DND-41 (cell line): ENCODE measurements around the gene DDR1.

ENCODE experiments used
- ATAC-seq: fragments of 200-7000 bp; cut with Tn5 transposase; 3 replicates; pipeline ENCODE4 v1.9.1; 2021; ENCODE audit warnings: low read depth; ENCODE audit not compliant: insufficient read depth
- DNase-seq: peaks from one replicate; pipeline ENCODE4 v3.0.0-alpha.2; 2020
- H2AFZ ChIP-seq: 2 replicates; pipeline ENCODE4 v1.6.0; 2012; ENCODE audit warnings: low read depth, low read length
- H3K27ac ChIP-seq: 2 replicates; pipeline ENCODE4 v1.5.1; 2012; ENCODE audit warnings: low read length, inconsistent platforms
- H3K27me3 ChIP-seq: fragments of 200-600 bp; sonication (generic); 2 replicates; pipeline ENCODE4 v1.6.0; 2012; ENCODE audit warnings: low read length, mild to moderate bottlenecking, inconsistent platforms; ENCODE audit not compliant: insufficient read depth, poor library complexity
- H3K36me3 ChIP-seq: 2 replicates; pipeline ENCODE4 v1.5.1; 2012; ENCODE audit warnings: low read length, inconsistent platforms; ENCODE audit not compliant: insufficient read depth
- H3K4me1 ChIP-seq: 2 replicates; pipeline ENCODE4 v1.5.1; 2012; ENCODE audit warnings: mild to moderate bottlenecking, low read length; ENCODE audit not compliant: insufficient read depth
- H3K4me2 ChIP-seq: 2 replicates; pipeline ENCODE4 v1.6.0; 2012; ENCODE audit warnings: mild to moderate bottlenecking, moderate library complexity, low read length, inconsistent platforms; ENCODE audit not compliant: insufficient read depth
- H3K4me3 ChIP-seq, 2 experiments: fragments of 200-600 bp in 1 of 2; shearing (Covaris generic) in 1 of 2; 2 replicates each; pipeline ENCODE4 v1.5.1; 2012 to 2016; ENCODE audit warnings: inconsistent platforms in 2 of 2, low read length in 2 of 2, mild to moderate bottlenecking in 2 of 2, low read depth in 1 of 2, moderate library complexity in 1 of 2
- H3K79me2 ChIP-seq: 2 replicates; pipeline ENCODE4 v1.6.0; 2012; ENCODE audit warnings: low read length, inconsistent platforms; ENCODE audit not compliant: insufficient read depth
- H3K9ac ChIP-seq: 2 replicates; pipeline ENCODE4 v1.6.0; 2012; ENCODE audit warnings: low read depth, mild to moderate bottlenecking, inconsistent platforms, low read length, moderate library complexity
- H3K9me3 ChIP-seq: 2 replicates; pipeline ENCODE4 v1.5.1; 2012; ENCODE audit warnings: low read length, moderate library complexity, mild to moderate bottlenecking, inconsistent platforms; ENCODE audit not compliant: insufficient read depth, severe bottlenecking
- H4K20me1 ChIP-seq: 2 replicates; pipeline ENCODE4 v1.6.0; 2012; ENCODE audit warnings: low read length; ENCODE audit not compliant: insufficient read depth
- CTCF ChIP-seq: IDR thresholded peaks from 2 replicates; pipeline ENCODE4 v1.5.1; 2012; ENCODE audit warnings: borderline replicate concordance, low read length, moderate library complexity, mild to moderate bottlenecking; ENCODE audit not compliant: poor library complexity, severe bottlenecking; ENCODE audit errors: extremely low read depth
- EZH2 ChIP-seq: IDR thresholded peaks from 3 replicates; pipeline ENCODE4 v1.6.1; 2012; ENCODE audit warnings: borderline replicate concordance, low read depth, mild to moderate bottlenecking, moderate library complexity, low read length, inconsistent platforms; ENCODE audit not compliant: severe bottlenecking

Gene DDR1

GRCh38 chr6:30843611-30843998 lies 40.7 kb upstream of the DDR1 start:
- H4K20me1 ChIP-seq, result no peaks in the 10 kb centered on the region
- TF ChIP-seq EZH2 (no peak), CTCF (no peak)
- peak overlapping the region; percentile 93 for H3K27ac ChIP-seq
- H3K36me3 ChIP-seq, result no peaks in the 10 kb centered on the region
- H2AFZ ChIP-seq, result 0 out of 2 replicates have a peak overlapping the region, but pooled peaks have one; percentile 11
- H3K4me3 ChIP-seq, result peak overlapping the region in 1 of 2 experiments; percentile 52; a peak in 2 of 4 replicates
- no peaks in the 10 kb centered on the region for H3K9me3 ChIP-seq
- peak overlapping the region; percentile 68 for H3K4me2 ChIP-seq
- peak; percentile 68 for ATAC-seq
- peak; percentile 78 for DNase-seq
- H3K27me3 ChIP-seq, result no peaks in the 10 kb centered on the region
- peaks cover 63% of the 10 kb centered on the region for H3K4me1 ChIP-seq
- peak overlapping the region; percentile 60 for H3K9ac ChIP-seq
- no peaks in the 10 kb centered on the region for H3K79me2 ChIP-seq

GRCh38 chr6:30844118-30844535 lies 40.2 kb upstream of the DDR1 start:
- peak overlapping the region in 1 of 2 experiments; percentile 52; a peak in 2 of 4 replicates for H3K4me3 ChIP-seq
- ATAC-seq (no peak), DNase-seq (no peak)
- H3K9me3 ChIP-seq, result no peaks in the 10 kb centered on the region
- H3K27ac ChIP-seq, result peak overlapping the region; percentile 93
- peak overlapping the region; percentile 68 for H3K4me2 ChIP-seq
- TF ChIP-seq CTCF, result no peak
- TF ChIP-seq EZH2, result no peak
- no peaks in the 10 kb centered on the region for H3K36me3 ChIP-seq
- peak overlapping the region; percentile 11; the same call in 1 of the 2 replicates for H2AFZ ChIP-seq
- peaks cover 63% of the 10 kb centered on the region for H3K4me1 ChIP-seq
- H3K9ac ChIP-seq, result peak overlapping the region; percentile 60
- H3K79me2 ChIP-seq, result no peaks in the 10 kb centered on the region
- H4K20me1 ChIP-seq, result no peaks in the 10 kb centered on the region
- no peaks in the 10 kb centered on the region for H3K27me3 ChIP-seq

DNA sequence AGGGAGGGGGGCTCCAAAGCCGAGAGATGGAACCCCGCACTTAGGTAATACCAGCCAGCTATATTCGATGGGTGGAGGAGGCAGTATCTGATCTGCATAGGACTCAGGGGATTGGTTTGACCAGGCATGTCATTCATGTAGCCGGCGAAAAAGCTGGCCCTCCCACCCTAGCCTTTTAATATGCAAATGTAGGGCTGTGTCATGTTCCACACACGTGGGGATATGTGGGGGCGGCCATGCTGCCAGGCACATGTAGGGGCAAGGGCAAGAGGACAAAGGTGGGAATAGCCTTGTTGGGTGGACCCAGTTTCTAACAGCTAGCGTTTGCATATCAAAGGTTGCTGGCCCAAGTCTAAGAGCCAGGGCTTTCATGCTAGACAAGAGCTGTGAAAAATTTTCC lies 39.1 kb upstream of the DDR1 start:
- TF ChIP-seq CTCF (no peak), EZH2 (no peak)
- peak overlapping the region in 1 of 2 experiments; percentile 22; a peak in 2 of 4 replicates for H3K4me3 ChIP-seq
- DNase-seq (peak; percentile 22), ATAC-seq (no peak)
- peak overlapping the region; percentile 93 for H3K27ac ChIP-seq
- peak overlapping the region; percentile 60; the same call in 1 of the 2 replicates for H3K9ac ChIP-seq
- H3K4me1 ChIP-seq, result peaks cover 57% of the 10 kb centered on the region
- H3K79me2 ChIP-seq, result no peaks in the 10 kb centered on the region
- no peak overlapping the region for H2AFZ ChIP-seq
- peak overlapping the region; percentile 68 for H3K4me2 ChIP-seq
- H4K20me1 ChIP-seq, result no peaks in the 10 kb centered on the region
- no peaks in the 10 kb centered on the region for H3K27me3 ChIP-seq
- no peaks in the 10 kb centered on the region for H3K9me3 ChIP-seq
- H3K36me3 ChIP-seq, result no peaks in the 10 kb centered on the region
